ENCODE data around the gene SIDT2. TPM values are rescaled to one million over a fixed set of nuclear protein-coding genes. Genes with fewer than 3 reads are reported as not detected.

Gene SIDT2
- total RNA-seq, 2 donors from 2014 or later: 55.9 to 82.2 TPM

DNA sequence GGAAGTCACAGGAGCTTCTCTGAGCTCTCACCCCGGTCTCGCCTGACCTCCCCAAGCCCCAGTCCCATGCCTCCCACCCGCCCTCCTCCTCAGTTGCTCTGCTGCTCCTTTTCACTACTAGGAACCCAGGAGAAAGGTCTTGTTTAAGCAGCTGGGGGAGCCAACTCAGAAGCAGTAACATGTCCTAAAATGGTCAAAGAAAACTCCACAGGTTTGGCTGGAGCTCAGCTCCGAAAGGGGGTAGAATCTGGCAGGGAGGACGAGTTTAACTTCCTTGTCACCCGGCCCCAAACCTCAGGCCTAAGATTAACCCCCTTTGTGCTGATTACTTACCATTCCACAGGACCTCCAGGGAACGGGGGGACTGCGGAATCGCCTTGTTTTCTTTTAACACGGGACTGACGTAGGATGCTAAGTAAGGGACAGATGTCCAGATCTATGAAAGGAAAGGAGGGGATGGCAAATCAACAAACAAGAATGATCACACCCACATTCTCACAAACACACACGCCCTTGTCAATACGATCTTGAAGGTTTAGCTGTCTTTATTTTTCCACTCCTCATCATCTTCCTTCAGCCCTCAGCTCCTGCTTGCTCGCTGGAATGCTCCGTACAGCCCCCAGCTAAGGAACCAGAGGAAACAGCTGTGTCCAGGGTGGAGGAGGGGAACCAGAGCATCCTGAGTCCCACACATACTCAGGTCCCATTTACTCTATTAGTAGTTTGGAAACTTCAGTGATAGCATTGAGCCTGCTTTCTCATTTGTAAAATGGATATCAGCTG lies 39.8 kb downstream of the SIDT2 start:
- no peak for DNase-seq (ENCODE audit: low spot score)
- H3K9me3 ChIP-seq: no peaks in the 10 kb centered on the region
- peaks cover 48 to 75% of the 10 kb centered on the region in 2 donors for H3K4me1 ChIP-seq (ENCODE audit: control insufficient read depth in 1 of 2, low read depth in 2 of 2)
- ATAC-seq (ENCODE audit: insufficient number of reproducible peaks, low FRiP score, low read depth): peak; percentile 30
- TF ChIP-seq, protein P1, sequence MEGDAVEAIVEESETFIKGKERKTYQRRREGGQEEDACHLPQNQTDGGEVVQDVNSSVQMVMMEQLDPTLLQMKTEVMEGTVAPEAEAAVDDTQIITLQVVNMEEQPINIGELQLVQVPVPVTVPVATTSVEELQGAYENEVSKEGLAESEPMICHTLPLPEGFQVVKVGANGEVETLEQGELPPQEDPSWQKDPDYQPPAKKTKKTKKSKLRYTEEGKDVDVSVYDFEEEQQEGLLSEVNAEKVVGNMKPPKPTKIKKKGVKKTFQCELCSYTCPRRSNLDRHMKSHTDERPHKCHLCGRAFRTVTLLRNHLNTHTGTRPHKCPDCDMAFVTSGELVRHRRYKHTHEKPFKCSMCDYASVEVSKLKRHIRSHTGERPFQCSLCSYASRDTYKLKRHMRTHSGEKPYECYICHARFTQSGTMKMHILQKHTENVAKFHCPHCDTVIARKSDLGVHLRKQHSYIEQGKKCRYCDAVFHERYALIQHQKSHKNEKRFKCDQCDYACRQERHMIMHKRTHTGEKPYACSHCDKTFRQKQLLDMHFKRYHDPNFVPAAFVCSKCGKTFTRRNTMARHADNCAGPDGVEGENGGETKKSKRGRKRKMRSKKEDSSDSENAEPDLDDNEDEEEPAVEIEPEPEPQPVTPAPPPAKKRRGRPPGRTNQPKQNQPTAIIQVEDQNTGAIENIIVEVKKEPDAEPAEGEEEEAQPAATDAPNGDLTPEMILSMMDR (IDR thresholded peaks at IDR 0.05): no peak
- peaks cover 4% of the 10 kb centered on the region for H3K36me3 ChIP-seq
- peak overlapping the region; percentile 95 to 99 for H3K27ac ChIP-seq
- peak overlapping the region; percentile 59 for H3K4me3 ChIP-seq
- no peaks in the 10 kb centered on the region for H3K27me3 ChIP-seq (replicated peaks; ENCODE audit: insufficient read depth)

DNA sequence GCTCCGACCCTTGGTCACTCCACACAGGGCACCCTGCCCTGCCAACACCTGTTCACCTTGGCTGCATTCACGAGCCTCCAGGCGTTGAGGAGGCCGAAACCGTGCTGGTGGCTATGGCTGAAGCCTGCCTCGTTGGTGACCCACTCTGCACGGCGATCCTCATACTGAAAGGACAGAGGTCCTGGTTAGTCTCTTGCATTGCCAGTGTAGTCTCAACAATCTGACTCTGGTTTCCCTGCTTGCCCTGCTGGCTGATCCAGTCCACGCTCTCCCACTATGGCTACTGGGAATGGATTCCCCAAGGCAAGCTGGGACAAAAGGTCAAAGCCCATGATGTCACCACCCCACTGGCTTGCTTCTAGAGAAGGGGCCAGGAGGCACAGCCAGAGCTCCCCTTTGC lies 40.5 kb downstream of the SIDT2 start:
- DNase-seq (ENCODE audit: low spot score): no peak

DNA sequence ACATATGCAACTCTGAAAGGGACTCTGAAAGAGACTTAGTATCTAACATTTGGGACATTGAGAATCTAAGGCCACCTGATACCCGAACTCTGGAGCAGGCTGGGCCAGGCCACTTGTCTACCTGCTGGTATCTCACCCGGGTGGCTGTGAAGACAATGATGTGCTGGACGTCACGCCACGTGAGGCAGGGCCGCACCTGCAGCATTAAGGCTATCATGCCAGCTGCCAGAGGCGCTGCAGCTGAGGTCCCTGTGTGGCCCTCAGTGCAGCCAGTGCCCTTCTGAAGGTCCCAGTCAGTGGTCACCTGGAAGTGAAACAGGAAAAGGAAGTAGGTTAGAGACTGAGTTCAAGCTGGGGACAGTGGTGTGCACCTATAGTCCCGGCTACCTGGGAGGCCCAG lies 40.9 kb downstream of the SIDT2 start:
- Histone ChIP-seq H3K27me3 (replicated peaks; ENCODE audit: insufficient read depth) (no peaks in the 10 kb centered on the region), H3K36me3 (peaks cover 4% of the 10 kb centered on the region), H3K9me3 (no peaks in the 10 kb centered on the region), H3K4me3 (no peak overlapping the region), H3K27ac (peak overlapping the region; percentile 95 to 99), H3K4me1 (ENCODE audit: control insufficient read depth in 1 of 2, low read depth in 2 of 2) (peaks cover 48 to 75% of the 10 kb centered on the region in 2 donors)
- TF ChIP-seq, protein P1 (IDR thresholded peaks at IDR 0.05): no peak
- DNase-seq (ENCODE audit: low spot score) (no peak), ATAC-seq (ENCODE audit: insufficient number of reproducible peaks, low FRiP score, low read depth) (no peak)

More for the DNA sequence above, 40.5 kb downstream of the SIDT2 start:
- Histone ChIP-seq H3K27ac (peak overlapping the region; percentile 95 to 99), H3K9me3 (no peaks in the 10 kb centered on the region), H3K4me3 (no peak overlapping the region), H3K4me1 (ENCODE audit: control insufficient read depth in 1 of 2, low read depth in 2 of 2) (peaks cover 48 to 75% of the 10 kb centered on the region in 2 donors), H3K36me3 (peaks cover 4% of the 10 kb centered on the region), H3K27me3 (replicated peaks; ENCODE audit: insufficient read depth) (no peaks in the 10 kb centered on the region)
- TF ChIP-seq, protein P1 (IDR thresholded peaks at IDR 0.05): no peak
- ATAC-seq (ENCODE audit: insufficient number of reproducible peaks, low FRiP score, low read depth): no peak

DNA sequence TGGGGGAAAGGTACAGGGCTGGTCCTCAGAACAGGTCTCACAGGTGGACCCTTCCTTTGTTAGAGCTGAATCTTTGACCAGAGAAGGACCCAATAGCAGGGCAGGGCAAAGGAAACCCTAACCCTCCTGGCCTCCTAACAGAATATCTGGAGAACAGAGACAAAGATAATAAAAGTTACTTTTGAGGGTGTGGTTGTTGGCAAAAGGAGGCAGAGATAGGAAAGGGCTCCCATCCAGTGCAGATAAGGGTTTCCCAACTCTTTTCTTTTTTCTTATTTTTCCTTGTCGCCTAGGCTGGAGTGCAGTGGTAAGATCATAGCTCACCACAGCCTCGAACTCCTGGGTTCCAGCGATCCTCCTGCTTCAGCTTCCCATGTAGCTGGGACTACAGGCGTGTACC lies 41.5 kb downstream of the SIDT2 start:
- TF ChIP-seq, protein P1 (IDR thresholded peaks at IDR 0.05): no peak
- Histone ChIP-seq H3K9me3 (no peaks in the 10 kb centered on the region), H3K4me3 (peak overlapping the region; percentile 40), H3K27me3 (replicated peaks; ENCODE audit: insufficient read depth) (no peaks in the 10 kb centered on the region), H3K27ac (peak overlapping the region; percentile 95 to 99), H3K36me3 (peaks cover 4% of the 10 kb centered on the region), H3K4me1 (ENCODE audit: control insufficient read depth in 1 of 2, low read depth in 2 of 2) (peaks cover 48 to 75% of the 10 kb centered on the region in 2 donors)
- DNase-seq (ENCODE audit: low spot score) (no peak), ATAC-seq (ENCODE audit: insufficient number of reproducible peaks, low FRiP score, low read depth) (no peak)

DNA sequence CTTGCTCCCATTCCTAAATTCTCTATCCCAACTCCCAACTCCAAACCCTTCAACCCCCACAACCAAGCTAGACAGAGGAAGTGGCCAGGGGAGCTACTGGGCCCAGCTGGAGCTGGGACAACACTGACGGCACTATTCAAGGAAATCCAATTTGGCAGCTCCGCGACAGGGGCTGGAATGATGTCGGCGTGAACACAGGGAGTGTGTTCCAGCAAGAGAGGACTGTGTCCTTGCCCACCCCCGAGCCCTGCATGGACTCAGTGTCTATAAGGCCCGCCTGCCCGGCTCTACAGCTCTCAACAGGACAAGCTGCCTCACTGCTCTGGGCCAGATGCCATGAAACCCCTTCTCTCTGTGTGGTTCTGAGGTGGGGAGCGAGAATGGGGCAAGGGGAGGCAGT lies 42.0 kb downstream of the SIDT2 start:
- Histone ChIP-seq H3K36me3 (peaks cover 4% of the 10 kb centered on the region), H3K27me3 (replicated peaks; ENCODE audit: insufficient read depth) (no peaks in the 10 kb centered on the region), H3K27ac (peak overlapping the region; percentile 95 to 99), H3K9me3 (no peaks in the 10 kb centered on the region), H3K4me1 (ENCODE audit: control insufficient read depth in 1 of 2, low read depth in 2 of 2) (peaks cover 48 to 74% of the 10 kb centered on the region in 2 donors), H3K4me3 (peak overlapping the region; percentile 40)
- peak; percentile 33 for ATAC-seq (ENCODE audit: insufficient number of reproducible peaks, low FRiP score, low read depth)
- DNase-seq (ENCODE audit: low spot score): peak; percentile 72
- TF ChIP-seq, protein P1 (IDR thresholded peaks at IDR 0.05): no peak
